NCI-H82 (cell line): ENCODE measurements around the gene PLA2G4D.

Experiments used
- DNase-seq: peaks from one replicate; lab custom pipeline; 2025; lab: John Stamatoyannopoulos, UW

PLA2G4D gene

DNA sequence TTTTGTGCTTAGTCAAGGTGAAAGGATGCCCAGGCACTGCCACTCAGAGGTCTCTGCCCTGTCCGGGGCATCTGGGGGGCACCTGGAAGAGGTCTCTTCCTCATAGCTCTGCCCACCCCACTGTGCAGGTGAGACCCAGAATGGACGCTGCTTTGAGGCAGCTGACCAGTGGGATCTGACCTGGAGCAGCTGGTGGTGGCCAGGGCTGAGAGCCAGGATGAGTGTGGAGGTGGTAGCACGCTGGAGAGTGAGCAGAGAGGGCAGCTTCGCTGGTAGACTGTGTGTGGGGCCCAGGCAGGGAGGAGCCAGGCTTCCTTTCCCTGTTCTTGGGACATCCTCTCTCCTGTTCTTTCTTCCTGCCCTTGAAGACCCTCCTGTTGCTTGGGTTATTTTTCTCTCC lies 41.4 kb downstream of the PLA2G4D start:
- no peak for DNase-seq

DNA sequence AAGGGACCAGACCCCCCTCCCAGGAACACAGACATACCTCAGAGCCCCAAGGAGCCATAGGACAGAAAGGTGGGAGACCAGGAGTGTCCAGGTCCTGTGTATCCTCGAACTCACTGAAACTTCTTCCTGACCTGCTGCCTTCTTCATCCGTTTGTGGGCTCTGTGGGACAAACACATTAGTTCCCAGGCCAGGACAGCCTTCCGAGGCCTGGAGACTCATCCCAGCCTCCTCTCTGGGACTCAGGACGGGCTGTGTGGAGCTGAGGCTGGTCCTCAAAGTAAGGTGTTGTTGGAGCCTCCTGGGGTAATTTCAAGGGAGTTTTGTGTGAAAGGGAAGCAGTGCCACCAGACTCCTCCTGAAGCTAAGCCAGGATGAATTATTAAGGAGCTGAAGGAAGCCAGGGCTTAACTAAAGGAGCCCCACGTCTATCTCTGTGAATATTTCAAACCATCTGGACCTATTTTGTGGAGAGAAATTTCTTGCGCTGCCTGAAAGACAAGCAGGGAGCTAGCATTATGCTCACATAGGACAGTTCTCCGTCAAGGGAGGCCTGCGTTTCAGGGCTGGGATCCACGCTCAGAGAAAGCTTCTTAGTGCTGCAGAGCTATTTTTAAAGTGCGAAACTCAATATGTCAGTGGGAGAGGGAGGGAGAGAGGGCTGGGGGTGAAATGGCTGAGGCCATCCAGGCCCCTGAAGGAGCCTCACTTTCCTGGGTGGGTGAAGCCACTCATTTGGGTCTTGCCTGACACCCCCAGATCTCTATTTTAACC lies 43.7 kb downstream of the PLA2G4D start:
- peak; percentile 65 for DNase-seq

DNA sequence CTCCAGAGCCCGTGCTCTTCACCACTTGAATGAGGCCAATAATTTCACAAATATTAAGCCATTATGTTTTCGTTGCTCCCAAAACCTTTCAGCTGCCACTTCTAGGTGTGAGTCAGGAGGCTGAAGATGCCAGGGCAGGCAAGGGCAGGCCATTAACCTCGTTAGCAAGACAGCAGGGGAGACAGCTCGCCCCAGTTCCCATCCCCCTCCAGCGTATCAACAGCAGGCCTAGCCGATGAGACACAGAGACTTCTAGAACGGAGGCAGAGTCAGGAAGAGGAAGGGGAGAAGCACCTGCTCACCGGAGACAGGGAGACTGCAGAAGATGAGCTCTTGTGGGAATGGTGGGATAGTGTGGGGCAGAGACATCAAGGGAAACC lies 45.6 kb downstream of the PLA2G4D start:
- DNase-seq, result no peak

DNA sequence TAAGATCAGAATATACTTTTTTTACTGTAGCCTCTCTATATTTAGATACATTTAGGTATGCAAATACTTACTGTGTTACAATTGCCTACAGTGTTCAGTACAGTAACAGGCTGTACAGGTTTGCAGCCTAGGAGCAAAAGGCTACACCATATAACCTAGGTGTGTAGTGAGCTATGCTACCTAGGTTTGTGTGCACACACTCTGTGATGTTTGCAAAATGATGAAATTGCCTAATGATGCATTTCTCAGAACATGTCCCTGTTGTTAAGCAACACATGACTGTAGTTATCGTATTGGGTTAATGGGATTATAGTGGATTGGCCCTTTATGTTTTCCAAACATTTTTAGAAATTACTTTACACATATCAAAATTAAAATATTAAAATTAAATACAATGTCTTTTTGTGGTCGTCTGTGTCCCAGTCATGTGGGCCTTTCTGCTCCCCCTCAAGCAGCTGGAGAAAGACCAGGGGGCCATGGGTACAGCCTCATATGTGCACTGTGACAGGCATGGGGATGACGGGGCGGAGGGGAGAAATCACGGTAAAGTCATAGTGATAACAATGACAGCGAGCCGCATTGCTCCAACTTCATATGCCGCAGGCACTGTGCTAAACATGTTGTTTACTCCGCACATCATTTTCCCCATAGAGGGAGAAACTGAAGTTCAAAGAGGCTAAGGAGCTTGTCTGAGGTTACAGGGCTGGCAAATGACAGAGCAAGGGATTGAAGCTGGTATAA lies 46.1 kb downstream of the PLA2G4D start:
- no peak for DNase-seq

DNA sequence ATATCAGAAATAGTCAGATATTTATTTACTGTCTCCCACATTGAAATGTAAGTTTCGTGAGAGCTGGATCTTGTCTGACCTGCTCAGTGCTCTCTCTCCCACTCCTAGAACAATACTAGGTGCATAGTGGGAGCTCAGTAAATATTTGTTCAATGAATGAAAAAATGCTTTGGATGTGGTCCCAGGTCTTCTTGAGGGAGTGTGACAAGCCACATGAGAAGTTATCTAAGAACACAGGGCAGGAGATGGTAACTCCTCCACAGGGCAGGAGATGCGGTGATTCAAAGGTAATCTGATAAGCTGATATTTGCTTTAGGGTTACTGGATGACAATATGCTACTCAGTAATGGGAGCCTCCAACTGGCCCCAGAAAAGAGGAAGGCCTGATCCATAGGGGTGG lies 47.8 kb downstream of the PLA2G4D start:
- DNase-seq, result no peak

DNA sequence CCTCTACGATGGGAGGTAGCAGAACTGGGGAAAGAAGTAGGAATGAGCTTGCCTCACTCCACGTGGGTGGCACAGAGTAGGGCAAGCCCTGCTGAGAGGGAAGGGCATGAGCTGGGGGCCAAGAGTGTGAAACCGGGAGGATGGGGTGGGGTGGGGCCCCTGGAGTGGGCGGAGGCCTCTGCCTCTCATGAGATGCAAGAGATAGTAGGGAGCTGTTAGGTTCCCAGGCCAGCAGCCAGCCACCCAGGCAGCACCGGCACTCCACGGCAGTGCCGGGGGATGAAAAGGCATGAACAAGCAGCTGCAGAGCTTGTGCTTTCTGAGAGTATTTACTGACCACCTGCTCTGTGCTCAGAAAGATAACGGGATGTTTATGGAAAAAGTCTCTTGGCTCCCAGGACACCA lies 49.1 kb downstream of the PLA2G4D start:
- DNase-seq, result no peak

DNA sequence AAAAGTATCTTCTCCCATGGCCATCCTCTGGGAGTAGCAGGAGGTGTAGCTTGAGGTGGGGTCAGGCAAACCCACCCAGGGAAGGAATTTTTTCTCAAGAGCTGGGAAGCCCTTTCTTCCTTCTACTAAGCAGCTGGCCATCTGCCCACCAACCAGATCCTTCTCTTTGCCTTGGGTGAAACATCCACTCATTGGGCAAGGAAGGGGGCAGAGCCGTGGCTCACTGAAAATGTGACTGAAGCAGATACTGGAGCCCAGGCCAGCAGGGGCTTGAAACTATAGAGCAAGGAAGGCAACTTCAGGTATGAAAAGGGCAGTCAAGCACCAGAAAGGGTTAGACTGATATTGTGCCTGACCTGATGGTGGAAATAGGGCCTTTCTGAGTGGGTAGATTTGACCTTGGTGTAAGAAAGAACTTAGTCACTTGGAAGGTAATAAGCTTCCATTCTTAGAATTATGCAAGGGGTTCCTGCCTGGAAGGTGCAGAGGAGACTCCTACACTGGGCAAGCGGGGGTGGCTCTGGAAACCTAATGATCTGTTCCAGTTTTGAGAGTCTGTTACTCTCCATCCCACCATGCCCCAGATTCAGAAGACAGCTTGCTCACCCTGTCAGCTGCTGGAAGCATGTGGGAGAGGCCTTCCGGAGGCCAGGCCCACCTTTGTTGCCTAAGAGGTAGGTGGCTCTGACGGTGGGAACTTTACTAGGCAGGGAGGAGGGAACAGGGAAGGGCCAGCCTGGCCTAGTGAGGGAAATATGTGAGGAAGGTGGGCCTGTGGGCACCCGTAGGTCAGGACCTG lies 51.6 kb downstream of the PLA2G4D start:
- no peak for DNase-seq

DNA sequence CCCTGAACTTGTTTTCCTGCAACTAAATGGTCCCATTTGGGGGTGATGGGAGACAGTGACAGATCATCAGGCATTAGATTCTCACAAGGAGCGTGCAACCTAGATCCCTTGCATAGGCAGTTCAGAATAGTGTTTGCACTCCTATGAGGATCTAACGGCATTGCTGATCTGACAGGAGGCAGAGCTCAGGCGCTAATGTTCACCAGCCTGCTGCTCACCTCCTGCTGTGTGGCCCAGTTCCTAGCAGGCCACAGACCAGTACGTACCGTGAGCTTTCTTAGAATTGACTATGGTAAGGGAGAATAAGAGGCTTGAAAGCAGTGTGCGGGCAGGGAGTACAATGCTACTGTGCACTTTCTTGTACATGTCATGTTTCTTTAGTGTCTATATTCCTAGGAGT lies 56.0 kb downstream of the PLA2G4D start:
- no peak for DNase-seq

DNA sequence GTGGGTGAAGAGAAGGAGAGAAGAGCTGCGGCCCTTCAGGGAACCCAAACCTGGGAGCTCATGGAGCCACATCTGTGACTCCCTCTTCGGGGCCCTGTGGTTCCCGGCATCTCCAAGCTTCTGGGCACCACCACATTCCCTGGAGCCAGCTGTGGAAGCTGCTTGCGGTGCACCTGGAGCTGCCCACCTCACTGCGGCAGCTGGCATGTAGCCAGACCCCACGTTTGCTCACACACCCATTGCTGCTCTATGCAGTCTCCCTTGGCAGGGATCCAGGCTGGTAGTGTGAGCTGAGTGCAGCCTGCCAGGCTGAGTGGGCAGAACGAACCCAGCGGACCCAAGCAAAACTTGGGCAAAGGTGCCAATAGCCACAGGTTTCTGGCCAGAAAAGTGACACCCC lies 56.7 kb downstream of the PLA2G4D start:
- DNase-seq, result no peak

DNA sequence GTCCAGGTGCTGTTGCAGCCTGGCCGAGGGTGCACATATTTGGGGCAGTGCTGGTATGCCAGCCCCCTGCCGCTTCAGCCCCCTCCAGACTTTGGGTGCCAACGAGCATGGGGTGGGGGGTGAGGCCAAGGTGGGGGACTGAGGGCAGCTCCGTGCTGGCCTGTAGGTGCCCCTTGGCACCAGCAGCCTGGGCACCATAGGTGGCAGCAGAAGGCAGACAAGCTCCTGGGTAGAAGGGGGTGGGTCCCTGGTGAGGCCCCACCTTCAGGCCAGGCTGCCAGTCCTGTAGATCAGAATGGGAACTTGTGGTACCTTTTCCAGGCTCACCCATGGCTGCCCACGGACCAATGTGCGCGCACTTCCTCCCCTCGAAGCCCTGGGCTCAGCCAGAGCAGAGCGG lies 57.4 kb downstream of the PLA2G4D start:
- DNase-seq, result no peak

DNA sequence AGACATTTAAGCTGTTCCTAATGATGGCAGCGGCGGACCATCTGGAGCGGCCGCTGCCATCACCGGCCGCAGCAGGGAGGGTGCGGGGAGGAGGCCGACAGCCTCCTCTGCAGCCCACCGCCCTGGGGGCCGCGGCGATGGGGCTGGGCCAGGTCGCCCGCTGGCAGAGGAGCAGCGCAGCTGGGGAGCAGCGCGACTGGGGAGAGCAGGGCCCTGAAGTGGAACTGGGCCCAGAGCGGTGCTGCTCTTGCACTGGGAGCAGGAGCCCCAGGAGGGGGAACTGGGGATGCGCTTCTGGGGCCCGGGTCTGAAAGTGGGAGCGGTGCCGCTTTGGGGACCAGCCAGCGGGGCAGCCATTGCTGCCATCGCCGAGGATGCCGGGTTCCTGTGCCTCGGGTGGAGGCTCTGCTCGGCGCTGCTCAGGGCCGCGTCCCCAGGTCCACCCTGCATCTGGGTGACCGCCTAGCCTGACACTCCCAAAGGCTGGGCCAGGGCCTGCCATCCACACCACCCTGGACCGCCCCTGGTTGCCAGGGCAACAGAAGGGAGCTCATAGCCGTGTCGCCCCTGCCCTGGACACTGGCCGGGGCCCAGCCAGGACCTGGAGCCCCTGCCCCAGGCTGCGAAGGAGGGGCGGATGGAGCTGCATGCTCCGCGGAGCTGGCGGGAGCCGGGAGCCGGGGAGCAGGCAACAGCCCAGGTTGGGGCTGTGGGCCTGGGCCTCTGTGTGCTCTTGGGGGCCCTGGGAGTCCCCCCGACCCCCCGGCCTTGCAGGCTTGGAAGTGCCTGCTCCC lies 58.1 kb downstream of the PLA2G4D start:
- DNase-seq, result no peak

DNA sequence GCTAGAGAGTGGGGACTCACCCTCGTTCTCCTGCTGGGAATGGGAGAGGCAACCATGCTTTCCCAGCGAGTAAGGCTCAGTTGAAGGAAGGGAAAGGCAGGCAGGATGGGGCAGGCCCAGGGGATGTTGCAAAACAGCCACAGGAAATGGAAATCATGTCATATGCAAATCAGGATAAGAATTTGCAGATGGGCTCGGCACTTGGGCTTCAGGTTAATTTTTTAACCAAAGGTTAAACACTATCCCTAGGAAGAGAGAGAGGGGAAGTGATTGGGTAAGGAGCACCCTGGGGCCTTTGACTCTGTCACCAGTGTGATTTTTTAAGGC lies 59.0 kb downstream of the PLA2G4D start:
- DNase-seq, result no peak

DNA sequence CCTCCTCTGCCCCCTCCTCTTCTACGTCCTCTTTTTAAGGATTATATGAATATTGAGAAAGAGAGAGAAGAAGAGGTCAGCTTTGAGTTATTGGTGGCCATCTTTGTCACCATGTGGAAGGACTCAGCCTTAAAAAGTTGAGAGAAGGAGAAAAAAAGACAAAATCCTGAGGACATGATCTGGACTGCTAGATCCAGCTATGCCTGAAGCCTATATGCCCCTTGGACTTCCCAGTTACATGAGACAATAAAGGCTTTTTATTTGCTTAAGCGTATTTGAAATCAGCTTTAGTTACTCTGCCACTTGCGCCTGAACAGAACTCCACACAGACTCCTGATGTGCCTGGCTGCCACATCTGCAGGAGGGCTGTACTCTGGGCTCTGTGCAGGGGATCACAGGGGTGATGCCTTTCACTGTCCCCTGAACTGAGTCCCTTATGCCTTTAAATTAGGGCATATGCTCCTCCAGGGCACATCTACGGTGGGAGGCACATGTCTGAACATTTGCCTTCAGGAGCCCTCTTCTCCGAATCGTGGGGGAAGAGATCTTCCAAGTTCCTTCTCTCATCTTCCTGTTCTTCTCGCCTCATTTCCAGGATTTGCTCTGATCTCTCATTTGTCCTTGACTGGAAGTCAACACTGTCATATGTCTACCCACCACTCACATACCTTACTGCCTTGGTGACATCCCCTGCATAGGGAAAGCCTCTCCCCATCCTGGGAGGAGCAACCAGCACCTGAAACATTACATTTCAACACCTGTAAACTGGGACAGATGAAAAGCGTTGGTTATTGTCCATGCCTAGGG lies 59.5 kb downstream of the PLA2G4D start:
- DNase-seq, result no peak

DNA sequence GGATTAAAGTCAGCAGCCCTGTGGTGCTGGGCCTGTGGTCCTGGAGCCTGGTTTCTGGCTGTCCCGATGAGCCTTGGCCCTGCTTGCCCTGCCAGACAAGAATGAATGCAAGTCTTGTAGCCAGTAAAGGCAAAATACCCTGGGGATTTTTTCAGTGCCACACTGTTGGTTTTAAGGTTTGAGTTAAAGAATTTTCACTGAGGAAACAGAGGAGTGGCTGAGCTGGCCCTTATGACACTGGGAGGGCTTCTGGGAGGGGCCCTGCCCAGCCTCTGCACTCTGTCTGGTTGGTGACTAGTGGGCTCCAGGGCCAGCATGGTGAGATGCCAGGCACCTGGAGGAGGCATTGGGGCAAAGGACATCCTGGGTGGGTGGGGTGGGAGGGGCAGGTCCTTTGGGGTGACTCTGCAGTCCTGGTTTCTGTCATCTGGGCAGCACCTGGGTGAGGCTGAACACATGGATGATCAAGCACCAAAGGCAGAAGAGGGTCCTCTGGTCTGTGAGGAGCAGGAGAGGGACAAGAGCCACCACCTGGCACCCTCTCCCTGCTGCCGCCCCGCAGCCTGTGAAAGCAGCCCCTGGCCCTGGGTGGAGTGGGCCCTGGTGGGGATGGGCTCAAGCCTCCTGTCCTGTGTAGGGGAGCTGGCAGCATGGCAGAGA lies 61.0 kb downstream of the PLA2G4D start:
- DNase-seq, result no peak

DNA sequence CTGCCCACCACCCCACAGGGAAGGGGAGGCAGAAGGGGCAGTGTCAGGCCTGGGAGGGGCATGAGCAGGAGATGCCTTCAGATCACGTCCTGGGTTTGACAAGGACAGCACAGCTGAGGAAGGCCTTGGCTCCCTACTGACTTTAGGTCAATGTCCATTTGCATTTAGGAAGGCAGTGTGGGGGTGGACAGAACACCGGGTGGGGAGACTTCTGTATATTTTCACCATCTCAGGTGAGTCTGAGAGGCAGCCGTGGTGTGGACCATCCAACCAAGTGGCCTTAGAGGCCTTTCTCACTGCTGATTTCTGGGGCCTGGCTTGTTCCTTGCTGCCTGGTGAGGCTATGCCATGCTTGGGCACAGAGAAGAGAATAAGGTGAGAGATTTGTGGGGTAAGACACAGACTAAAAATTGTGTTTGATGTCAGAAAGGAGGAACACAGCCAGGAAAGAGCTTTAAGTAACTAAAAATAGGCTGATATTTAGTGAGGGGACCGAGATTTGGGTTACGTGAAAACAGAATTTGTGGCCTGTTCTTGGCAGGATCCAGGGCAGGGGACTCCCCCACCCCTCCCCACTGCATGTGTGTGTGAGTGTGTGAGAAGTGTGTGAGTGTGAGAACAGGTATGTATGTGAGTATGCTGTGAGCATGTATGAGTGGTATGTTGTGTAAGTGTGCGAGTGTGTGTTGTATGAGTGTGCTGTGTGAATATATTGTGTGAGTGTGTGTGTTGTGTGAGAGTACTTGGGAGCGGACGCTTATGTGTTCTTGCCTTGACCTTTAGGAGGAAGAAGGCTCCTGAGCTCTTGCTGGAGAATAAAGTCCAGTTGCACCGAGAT lies 61.8 kb downstream of the PLA2G4D start:
- DNase-seq, result no peak

DNA sequence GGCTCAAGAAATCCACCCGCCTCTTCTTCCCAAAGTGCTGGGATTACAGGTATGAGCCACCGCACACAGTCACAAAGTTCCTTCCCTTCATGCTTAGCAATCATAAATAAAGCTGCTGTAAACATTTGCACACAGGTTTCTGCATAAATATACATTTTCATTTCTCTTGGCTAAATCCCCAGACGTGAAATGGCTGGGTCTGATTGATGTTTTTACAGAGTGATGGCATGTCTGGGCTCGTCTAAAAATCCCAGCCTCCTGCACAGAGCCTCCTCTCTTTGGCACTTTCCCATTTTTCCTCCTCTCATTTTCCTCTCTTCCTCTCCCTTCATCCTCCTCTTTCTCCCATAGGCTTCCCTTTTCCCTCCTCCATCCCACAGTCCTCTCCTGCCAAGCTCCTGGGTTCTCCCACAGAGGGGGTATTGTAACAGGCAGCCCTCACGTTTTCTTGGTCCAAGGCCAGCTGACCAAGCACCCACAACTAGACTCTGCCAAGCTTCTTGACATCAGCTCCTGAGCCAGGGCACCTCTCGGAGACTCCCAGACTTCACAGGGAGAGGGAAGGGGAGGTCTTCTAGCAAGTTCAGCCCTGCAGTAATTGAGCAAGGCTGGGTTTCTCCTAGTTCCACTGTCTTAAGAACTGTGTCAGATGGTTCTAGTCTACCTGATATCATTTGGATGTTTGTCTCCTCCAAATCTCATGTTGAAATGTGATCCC lies 63.0 kb downstream of the PLA2G4D start:
- DNase-seq, result no peak

DNA sequence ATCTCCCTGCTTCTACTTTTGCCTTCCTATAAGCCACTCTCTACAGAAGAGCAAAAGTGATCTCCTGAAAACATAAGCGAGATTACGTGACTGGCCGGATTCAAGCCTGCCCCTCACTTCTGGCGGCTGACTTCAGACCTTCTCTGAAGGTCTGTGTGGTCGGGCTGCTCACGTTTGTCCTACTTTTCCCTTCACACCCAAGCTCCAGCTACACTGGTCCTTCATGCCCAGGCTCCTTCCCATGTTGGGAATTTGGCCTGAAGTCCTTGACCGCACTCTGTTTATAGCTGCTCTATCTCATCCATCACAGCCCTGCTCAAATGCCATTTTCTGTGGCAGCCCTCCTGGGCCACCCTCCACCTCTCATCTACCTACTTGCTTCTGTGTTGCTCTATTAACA lies 66.8 kb downstream of the PLA2G4D start:
- DNase-seq, result no peak

DNA sequence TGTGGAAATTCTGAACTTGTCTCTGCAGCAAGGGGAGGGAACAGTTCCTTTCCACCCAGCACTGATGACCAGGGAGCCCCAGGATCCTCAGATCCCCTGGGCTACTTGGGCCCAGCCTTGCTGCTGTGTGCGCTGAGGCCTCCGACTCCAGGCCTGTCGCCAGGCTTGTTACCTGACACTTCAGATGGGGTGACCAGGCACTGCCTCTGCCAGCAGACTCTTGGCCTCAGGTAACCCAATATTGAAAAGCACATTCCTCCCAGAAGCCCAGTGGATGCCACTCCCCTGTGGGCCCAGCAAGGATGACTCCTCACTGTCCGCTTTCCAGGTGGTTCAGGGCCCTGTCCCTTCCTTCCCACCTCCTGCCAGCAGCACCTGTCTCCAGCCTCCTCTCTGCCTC lies 70.1 kb downstream of the PLA2G4D start:
- no peak for DNase-seq

DNA sequence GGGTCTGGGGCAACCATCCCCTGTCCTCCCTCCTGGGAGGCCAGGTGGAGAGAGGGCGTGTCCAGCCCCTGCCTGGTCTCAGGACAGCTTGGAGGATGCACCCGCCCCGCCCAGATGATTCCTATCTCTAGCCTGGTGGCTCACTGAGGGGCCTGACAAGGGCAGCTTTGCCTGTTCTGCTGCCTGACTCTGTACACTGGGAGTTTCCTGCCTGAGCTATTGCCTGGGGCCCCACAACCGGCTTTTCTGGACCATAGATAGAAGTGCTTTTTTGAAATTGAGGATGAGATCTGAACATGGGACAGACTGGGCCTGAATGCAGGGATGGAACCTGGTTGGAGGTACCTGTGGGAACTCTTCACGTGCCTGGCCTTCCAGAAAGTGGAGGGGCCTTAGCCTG lies 72.8 kb downstream of the PLA2G4D start:
- no peak for DNase-seq
